IPS-NIHi7 (cell line): ENCODE measurements around the gene OR11H6.
"Not testable (repeated sequence)": the region's sequence is repeated elsewhere in the genome, so short reads cannot be mapped to it uniquely, and the experiment has no call there.

ENCODE experiments used
- DNase-seq: peaks from one replicate; pipeline ENCODE4 v3.0.0; 2012; ENCODE audit warnings: mixed read lengths; ENCODE audit errors: extremely low spot score

The OR11H6 gene

DNA sequence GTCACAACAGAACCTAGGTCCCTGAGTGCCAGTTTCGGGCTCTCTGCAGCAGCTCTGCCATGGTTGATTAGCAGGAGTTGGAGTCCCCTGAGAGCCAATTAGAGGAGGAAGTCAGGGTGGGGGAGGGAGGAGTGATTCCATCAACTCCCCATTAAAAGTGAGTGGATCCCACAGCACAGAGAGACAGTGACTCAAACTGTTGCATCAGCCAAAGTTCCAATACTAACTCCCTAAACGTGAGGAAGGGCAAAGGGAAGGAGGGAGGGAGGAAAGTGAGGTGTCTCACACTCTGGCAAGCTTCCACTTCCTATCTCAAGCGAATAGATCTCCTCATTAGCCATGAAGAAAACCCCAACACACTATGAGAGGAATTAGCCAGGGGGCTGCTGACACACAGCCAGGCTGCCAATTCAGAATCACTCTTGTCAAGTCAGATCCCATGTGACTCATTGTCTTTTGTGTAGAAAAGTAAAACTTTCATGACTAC is 39.2 kb downstream of the OR11H6 start:
- DNase-seq = no peak

DNA sequence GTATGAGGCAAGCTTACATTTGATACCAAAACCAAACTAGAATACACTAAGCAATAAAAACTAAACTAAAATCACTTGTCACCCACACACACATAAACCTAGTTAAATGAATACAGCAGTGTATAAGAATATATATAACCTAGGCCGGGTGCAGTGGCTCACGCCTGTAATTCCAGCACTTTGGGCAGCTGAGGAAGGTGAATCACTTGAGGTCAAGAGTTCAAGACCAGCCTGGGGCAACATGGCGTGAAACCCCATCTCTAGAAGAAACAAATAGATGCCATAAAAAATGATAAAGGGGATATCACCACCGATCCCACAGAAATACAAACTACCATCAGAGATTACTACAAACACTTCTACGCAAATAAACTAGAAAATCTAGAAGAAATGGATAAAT is 40.9 kb downstream of the OR11H6 start:
- DNase-seq = not testable (repeated sequence)

DNA sequence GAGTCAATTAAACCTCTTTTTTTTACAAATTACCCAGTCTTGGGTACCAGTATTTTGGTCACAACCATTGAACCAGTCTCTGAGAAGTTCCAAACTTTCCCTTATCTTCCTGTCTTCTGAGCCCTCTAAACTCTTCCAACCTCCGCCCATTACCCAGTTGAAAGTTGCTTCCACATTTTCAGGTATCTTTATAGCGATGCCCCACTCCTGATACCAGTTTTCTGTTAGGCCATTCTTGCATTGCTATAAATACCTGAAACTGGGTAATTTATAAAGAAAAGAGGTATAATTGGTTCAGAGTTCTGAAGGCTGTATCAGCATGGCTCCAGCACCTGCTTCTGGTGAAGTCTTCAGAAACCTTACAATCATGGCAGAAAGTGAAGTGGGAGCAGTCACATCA is 50.6 kb downstream of the OR11H6 start:
- DNase-seq = no peak
